ENCODE results near the gene KNDC1.

KNDC1 gene

GRCh38 chr10:133130602-133131001 lies 29.4 kb upstream of the KNDC1 start:
- no peak for DNase-seq (ENCODE audit: extremely low read depth, low read depth)
- no peak for TF ChIP-seq CTCF (IDR thresholded peaks at IDR 0.05; ENCODE audit: low read depth, low read length, missing control alignments)

GRCh38 chr10:133131053-133131452 lies 29.0 kb upstream of the KNDC1 start:
- no peak for DNase-seq (ENCODE audit: extremely low read depth, low read depth)
- TF ChIP-seq CTCF (IDR thresholded peaks at IDR 0.05; ENCODE audit: low read depth, low read length, missing control alignments) = no peak
- H3K4me3 ChIP-seq (replicated peaks; ENCODE audit: low read depth, low read length) = no peak overlapping the region

More at GRCh38 chr10:133130602-133131001, 29.4 kb upstream of the KNDC1 start:
- no peak overlapping the region for H3K4me3 ChIP-seq (replicated peaks; ENCODE audit: low read depth, low read length)

GRCh38 chr10:133131734-133132472 lies 28.1 kb upstream of the KNDC1 start:
- TF ChIP-seq CTCF (IDR thresholded peaks at IDR 0.05; ENCODE audit: low read depth, low read length, missing control alignments) = no peak
- no peak for DNase-seq (ENCODE audit: extremely low read depth, low read depth)

GRCh38 chr10:133132473-133133291 lies 27.3 kb upstream of the KNDC1 start:
- no peak for DNase-seq (ENCODE audit: extremely low read depth, low read depth)
- no peak overlapping the region for H3K4me3 ChIP-seq (replicated peaks; ENCODE audit: low read depth, low read length)
- no peak for TF ChIP-seq CTCF (IDR thresholded peaks at IDR 0.05; ENCODE audit: low read depth, low read length, missing control alignments)

More at GRCh38 chr10:133131734-133132472, 28.1 kb upstream of the KNDC1 start:
- no peak overlapping the region for H3K4me3 ChIP-seq (replicated peaks; ENCODE audit: low read depth, low read length)

GRCh38 chr10:133133471-133134231 lies 26.4 kb upstream of the KNDC1 start:
- DNase-seq (ENCODE audit: extremely low read depth, low read depth) = no peak
- no peak overlapping the region for H3K4me3 ChIP-seq (replicated peaks; ENCODE audit: low read depth, low read length)
- no peak for TF ChIP-seq CTCF (IDR thresholded peaks at IDR 0.05; ENCODE audit: low read depth, low read length, missing control alignments)

GRCh38 chr10:133134411-133135115 lies 25.5 kb upstream of the KNDC1 start:
- H3K4me3 ChIP-seq (replicated peaks; ENCODE audit: low read depth, low read length) = no peak overlapping the region
- DNase-seq (ENCODE audit: extremely low read depth, low read depth) = no peak
- no peak for TF ChIP-seq CTCF (IDR thresholded peaks at IDR 0.05; ENCODE audit: low read depth, low read length, missing control alignments)
